ENCODE results near the gene MAOA.
A peak's percentile ranks its signal among the peaks of the same experiment; 100 is the strongest.

Gene MAOA

DNA sequence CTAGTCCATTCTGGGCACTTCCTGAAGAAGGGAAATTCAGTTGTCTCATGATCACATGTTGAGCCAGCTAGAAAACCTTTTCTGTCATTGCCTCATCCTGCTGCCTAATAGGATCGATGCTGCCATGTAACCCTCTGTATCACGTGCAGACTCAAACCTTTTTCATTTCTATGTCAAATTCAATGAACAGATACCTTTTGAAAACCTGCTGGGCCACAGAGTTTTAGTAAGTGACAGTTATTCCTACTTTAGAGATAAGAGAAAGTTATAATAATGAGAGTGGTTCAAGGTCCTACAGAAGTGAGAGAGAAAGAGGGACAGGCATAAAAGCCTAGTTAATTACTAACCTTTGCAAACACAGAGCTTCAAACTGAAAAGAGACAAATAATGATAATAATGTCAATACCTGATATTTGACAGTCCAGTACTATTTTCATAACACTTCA lies 46.0 kb downstream of the MAOA start:
- peak overlapping the region; percentile 72 for H3K27ac ChIP-seq
- no peak for TF ChIP-seq ZFX (IDR thresholded peaks at IDR 0.05; ENCODE audit: borderline replicate concordance)
- TF ChIP-seq, protein P1, sequence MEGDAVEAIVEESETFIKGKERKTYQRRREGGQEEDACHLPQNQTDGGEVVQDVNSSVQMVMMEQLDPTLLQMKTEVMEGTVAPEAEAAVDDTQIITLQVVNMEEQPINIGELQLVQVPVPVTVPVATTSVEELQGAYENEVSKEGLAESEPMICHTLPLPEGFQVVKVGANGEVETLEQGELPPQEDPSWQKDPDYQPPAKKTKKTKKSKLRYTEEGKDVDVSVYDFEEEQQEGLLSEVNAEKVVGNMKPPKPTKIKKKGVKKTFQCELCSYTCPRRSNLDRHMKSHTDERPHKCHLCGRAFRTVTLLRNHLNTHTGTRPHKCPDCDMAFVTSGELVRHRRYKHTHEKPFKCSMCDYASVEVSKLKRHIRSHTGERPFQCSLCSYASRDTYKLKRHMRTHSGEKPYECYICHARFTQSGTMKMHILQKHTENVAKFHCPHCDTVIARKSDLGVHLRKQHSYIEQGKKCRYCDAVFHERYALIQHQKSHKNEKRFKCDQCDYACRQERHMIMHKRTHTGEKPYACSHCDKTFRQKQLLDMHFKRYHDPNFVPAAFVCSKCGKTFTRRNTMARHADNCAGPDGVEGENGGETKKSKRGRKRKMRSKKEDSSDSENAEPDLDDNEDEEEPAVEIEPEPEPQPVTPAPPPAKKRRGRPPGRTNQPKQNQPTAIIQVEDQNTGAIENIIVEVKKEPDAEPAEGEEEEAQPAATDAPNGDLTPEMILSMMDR (IDR thresholded peaks at IDR 0.05) = no peak

DNA sequence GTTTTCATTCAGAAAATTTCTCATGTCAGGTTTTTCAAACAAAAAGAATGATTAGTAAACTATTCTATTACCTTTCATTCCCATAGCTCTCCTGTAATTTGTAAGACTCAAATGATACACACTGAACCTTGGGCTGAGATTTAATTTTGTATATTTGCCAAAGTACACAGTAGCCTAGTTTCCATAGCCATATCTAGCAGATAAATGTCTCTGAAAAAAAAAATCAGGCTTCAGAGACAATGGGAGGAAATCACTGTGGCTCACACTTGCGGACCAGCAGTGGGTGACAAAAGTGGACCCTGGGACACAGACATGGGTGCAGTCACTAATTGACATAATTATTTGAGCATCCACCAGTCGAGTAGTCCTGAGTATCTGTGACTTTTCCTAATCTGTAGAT lies 46.6 kb downstream of the MAOA start:
- peak overlapping the region; percentile 72 for H3K27ac ChIP-seq
- no peak for TF ChIP-seq ZFX (IDR thresholded peaks at IDR 0.05; ENCODE audit: borderline replicate concordance)
- TF ChIP-seq, protein P1 (IDR thresholded peaks at IDR 0.05) = no peak

DNA sequence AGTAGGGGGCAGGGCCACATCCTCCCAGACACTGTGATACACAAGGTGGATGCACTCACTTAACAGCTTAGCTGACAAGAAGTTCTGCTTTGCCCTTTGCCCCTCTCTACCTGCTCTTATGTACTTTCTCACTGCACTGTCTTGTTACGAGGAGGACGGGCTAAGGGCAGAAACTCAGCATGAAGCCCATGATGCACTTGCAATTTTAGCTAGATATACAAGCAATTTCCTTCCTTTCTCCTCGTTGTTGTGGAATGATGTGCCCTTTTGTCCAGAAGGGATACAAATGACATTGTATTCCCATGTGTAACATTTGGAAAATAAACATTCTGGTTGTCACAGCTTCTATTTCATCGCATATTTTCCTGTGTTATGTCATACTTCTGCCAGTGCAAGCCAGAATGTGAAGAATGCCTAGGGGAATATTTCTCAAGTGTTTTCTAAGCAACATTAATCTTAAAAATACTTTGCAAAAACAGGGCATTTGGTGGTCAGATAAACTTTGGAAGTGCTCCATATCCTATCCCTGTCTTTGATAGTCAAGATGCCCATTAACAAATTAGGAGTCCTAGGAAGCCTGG lies 47.2 kb downstream of the MAOA start:
- H3K27ac ChIP-seq = peak overlapping the region; percentile 72
- no peak for TF ChIP-seq ZFX (IDR thresholded peaks at IDR 0.05; ENCODE audit: borderline replicate concordance)
- TF ChIP-seq, protein P1 (IDR thresholded peaks at IDR 0.05) = no peak

DNA sequence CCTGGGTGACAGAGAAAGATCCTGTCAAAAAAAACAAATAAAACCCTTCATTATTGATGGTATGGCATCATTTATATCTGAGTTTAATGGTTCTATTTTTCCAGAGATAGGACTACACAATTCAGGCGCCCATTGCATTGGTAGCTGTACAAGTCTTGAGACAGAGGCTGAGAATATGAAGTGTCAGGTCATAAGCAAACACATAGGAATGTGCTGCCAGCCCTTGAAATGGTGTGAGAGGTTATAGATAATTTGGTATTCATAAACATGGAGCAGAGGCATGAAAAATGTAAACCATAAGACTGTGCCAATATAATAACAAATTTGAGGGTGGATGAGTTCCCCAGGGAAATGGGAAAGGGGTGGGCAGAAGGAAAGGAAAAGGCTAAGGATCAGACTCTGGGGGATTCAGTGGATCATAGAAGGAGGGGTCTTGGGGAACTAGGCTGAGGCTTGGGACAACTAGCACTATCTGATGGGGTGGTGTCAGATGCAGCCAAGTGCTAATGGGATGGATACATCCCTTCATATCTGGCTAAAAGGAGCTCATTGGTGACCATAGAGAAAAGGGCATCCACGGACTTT lies 50.8 kb downstream of the MAOA start:
- H3K27ac ChIP-seq = peak overlapping the region; percentile 85
- TF ChIP-seq ZFX (IDR thresholded peaks at IDR 0.05; ENCODE audit: borderline replicate concordance) = no peak
- TF ChIP-seq, protein P1 (IDR thresholded peaks at IDR 0.05) = no peak

DNA sequence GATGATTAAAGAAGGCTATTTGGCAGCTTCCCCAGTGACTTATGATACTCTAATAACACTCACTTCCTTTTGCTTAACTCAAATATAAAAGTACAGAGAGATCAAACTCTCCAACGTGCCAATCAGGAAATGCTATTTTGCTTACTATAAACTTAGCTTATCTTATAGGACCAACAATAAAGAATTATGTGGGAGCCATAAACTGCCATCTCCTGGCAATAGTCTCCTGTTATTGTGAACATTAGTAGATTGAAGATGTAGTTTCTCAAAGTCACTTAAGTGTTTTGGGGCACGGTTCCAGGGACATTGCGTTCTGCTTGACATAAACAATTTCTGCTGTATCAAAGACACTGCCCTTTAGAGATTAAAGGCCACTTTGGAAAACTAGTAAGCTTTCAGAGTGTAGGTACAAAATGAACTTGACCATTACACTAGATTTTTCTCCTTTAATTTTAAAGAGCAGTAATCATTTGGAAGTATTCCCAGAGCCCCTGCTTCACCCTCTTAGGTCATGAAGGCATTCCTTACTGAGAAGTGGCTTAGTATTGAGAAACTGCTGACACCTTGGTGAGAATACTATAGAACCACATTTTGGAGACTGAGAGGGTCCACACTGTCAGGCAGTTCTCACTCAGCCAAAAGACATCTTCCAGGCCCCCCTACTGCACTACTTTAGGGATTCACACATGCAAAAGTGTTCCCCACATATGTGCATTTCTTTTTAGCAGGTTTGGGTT lies 51.9 kb downstream of the MAOA start:
- H3K27ac ChIP-seq = peak overlapping the region; percentile 85
- TF ChIP-seq, protein P1 (IDR thresholded peaks at IDR 0.05) = no peak
- no peak for TF ChIP-seq ZFX (IDR thresholded peaks at IDR 0.05; ENCODE audit: borderline replicate concordance)

DNA sequence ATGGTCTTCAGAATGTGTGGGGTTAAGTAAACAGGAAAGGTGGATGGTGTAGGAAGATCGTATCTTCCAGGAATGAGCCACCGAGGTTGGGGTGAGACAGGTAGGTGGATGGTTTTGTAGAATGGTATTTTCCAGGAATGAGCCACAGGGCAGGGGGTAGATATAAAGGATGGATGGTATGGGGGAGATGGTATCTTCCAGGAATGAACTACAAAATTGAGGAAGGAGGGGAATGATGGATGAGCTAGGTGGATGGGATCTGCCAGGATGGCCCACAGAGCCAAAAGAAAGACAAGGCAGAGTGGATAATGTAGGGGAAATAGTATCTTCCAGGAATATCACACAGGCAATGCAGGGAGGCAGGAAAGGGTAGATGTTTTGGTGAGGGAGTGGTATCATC lies 60.0 kb downstream of the MAOA start:
- TF ChIP-seq, protein P1 (IDR thresholded peaks at IDR 0.05) = no peak
- TF ChIP-seq ZFX (IDR thresholded peaks at IDR 0.05; ENCODE audit: borderline replicate concordance) = no peak
- H3K27ac ChIP-seq = no peak overlapping the region

DNA sequence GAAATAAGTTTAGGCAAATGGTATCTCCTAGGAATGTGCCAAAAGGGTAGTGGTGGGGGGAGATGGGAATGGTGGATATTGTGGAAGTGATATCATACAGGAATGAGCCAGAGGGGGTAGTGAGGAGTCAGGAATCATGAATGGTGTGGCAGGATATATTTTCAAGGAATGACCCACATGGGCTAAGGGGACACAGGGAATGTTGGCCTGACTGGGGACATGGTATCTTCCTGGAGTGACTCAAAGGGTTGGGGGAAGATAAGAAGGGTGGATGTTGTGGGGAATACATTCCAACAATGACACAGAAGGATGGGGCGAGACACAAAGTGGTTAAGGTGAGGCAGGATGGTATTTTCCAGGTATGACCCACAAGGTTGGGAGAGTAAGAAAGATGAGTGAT lies 60.6 kb downstream of the MAOA start:
- no peak for TF ChIP-seq ZFX (IDR thresholded peaks at IDR 0.05; ENCODE audit: borderline replicate concordance)
- TF ChIP-seq, protein P1 (IDR thresholded peaks at IDR 0.05) = no peak
- H3K27ac ChIP-seq = no peak overlapping the region
